GM10266 (cell line): ENCODE data around the gene GBP3.

Experiments
- DNase-seq: peaks from one replicate; pipeline ENCODE4 v3.0.0; 2012; ENCODE audit errors: extremely low spot score
- TF ChIP-seq, protein P1 (sequence below): IDR thresholded peaks from 2 replicates; pipeline ENCODE4 v1.5.1; 2012; ENCODE audit warnings: mild to moderate bottlenecking, low read depth; ENCODE audit not compliant: control insufficient read depth, insufficient read depth; ENCODE audit errors: missing control alignments

GBP3 gene, protein sequence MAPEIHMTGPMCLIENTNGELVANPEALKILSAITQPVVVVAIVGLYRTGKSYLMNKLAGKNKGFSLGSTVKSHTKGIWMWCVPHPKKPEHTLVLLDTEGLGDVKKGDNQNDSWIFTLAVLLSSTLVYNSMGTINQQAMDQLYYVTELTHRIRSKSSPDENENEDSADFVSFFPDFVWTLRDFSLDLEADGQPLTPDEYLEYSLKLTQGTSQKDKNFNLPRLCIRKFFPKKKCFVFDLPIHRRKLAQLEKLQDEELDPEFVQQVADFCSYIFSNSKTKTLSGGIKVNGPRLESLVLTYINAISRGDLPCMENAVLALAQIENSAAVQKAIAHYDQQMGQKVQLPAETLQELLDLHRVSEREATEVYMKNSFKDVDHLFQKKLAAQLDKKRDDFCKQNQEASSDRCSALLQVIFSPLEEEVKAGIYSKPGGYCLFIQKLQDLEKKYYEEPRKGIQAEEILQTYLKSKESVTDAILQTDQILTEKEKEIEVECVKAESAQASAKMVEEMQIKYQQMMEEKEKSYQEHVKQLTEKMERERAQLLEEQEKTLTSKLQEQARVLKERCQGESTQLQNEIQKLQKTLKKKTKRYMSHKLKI

DNA sequence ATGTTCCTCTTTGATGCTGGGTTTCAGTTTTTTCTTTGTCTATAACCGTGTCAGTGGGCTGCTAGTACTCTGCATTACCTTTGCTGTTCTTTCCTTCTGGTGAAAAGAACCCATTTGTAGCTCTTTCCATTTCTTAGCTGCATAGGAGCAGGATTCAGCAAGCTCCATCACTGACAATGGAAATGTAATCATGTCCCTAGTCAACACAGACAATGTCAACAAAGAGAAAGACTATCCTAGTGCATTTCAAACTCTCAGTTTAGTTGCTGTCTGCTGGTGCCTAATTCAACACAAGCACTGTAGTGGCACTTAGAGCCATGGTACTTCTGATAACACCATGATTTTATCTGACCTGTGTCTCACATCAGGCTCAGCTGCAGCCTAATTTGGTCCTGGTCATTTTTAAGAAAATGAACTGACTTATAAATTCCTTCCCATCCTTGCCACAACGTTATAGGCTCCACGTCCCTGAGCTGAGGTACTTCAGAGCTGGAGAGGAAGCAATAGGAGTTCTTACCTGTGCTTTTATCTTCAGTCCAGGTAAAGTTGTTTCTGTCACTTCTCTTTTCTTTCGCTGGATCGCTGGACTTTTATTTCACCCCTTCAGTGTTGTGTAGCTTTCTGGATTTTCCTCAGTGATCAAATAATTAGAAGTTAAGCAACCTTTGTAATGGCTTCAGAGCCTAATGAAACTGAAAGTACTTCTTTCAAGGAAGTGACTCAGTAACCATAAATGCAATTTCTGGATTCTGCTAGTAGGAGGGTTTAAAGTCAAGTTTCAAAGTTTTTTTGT is at the start of gene GBP3:
Gene GBP3 (minus strand): TSS at position 700 of the 793 bp plus-strand sequence. CDS start 2,145 bp downstream, outside the sequence.
- TF ChIP-seq, protein P1, sequence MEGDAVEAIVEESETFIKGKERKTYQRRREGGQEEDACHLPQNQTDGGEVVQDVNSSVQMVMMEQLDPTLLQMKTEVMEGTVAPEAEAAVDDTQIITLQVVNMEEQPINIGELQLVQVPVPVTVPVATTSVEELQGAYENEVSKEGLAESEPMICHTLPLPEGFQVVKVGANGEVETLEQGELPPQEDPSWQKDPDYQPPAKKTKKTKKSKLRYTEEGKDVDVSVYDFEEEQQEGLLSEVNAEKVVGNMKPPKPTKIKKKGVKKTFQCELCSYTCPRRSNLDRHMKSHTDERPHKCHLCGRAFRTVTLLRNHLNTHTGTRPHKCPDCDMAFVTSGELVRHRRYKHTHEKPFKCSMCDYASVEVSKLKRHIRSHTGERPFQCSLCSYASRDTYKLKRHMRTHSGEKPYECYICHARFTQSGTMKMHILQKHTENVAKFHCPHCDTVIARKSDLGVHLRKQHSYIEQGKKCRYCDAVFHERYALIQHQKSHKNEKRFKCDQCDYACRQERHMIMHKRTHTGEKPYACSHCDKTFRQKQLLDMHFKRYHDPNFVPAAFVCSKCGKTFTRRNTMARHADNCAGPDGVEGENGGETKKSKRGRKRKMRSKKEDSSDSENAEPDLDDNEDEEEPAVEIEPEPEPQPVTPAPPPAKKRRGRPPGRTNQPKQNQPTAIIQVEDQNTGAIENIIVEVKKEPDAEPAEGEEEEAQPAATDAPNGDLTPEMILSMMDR: no peak

DNA sequence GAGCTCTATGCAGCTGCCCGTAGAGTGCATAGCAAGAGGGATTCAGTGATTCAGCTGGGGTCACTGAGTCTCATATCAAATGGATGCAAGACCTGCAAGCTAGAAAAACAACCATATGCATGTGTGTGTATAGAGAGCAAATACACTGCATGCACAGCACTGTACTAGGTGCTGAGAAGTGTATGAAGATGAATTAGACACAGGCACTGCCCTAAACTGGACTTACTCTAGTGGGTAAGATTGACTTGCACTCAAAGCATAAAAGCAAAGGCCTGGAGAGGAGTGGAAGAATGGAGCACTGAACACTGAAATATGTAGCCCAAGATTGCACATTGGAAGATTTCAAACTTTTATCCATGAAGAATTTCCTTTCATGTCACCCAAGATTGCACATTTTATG is 47.8 kb upstream of the GBP3 start:
- TF ChIP-seq, protein P1: no peak
- no peak for DNase-seq

More for the DNA sequence above, at the start of gene GBP3:
- peak; percentile 23 for DNase-seq

DNA sequence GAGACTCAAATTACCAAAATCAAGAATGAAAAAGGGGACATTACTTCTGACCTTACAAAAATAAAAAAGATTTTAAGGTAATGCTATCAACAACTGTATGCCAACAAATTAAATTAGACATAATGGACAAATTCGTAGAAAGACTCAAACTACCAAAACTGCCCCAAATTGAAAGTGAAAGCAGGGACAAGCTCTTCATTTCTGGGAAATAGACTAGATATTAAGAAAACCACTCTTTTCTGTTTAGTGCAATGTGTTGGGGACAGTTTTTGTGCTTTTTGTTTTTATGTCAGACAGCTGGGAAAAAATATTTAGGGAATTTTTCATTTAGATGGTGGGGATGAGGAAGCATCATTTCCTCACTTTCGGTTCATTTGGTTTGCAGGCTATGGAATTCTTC is 47.3 kb upstream of the GBP3 start:
- TF ChIP-seq, protein P1: no peak
- no peak for DNase-seq

DNA sequence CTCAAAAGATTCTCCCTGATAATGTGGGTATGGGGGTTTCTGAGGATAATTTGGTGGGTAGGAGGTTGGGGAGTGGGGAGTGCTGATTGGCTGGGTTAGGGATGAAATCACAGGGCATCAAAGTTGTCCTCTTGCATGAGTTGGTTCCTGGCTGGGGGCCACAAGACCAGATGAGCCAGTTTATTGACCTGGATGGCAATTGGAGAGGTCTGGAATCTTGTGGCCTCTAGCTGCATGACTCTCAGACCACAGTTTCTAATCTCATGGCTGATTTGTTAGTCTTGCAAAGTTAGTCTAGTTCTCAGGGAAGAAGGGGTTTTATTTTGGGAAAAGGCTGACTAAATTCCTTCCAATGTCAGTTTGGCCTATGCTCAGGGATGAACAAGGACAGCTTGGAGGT is 45.6 kb upstream of the GBP3 start:
- no peak for DNase-seq
- TF ChIP-seq, protein P1: no peak

DNA sequence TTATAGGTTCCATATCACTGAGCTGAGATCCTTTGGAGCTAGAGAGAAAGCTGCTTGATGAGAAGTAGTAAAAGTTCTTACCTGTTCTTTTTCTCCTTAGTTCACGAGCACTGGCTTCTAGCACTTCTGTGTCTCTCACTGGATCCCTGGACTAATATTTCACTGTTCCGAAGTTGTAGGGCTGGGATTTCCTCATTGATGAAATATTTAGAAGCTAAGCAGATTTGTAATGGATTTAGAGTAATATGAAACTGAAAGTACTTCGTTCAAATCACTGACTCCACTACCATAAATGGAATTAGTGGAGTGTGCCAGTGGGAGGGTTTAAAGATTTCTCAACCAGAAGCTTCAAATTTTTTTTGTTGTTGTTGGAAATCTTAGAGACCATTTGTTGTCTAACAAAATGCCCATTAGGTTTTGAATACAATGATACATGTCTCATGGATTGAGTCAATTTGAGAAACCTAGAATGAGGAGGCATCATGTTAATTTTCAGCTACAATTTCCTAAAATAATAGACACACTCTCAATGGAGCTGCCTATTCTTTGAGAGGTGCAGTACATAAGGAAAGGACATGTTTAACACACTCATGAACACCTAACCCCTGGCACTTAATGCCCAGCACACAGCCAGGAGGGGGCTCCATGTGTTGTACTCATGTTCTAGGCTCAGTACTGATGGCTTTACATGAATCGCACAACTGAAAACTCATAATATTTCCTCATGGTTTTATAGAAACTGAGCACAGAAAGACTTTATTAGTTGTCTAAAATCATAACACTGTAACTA is 42.6 kb upstream of the GBP3 start, which contains the start of gene GBP1:
Gene GBP1 (minus strand): TSS at position 130 of the 790 bp plus-strand sequence. CDS start 1,974 bp downstream, outside the sequence.
- TF ChIP-seq, protein P1: no peak
- peak; percentile 11 for DNase-seq

DNA sequence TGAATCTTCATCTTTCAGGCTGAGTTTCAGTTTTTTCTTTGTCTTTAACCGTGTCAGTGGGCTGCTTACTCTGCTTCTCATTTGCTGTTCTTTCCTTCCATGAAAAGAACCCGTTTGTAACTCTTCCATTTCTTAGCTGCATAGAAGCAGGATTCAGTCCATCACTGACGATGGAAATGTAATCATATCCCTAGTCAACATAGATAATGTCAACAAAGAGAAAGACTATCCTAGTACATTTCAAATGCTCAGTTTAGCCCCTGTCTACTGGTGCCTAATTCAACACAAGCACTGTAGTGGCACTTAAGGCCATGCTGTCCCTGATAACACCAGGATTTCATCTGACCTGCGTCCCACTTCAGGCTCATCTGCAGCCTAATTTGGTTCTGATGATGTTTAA is 42.0 kb upstream of the GBP3 start:
- TF ChIP-seq, protein P1: no peak
- no peak for DNase-seq
